ENCODE measurements around the gene CAPN12.

Gene CAPN12

DNA sequence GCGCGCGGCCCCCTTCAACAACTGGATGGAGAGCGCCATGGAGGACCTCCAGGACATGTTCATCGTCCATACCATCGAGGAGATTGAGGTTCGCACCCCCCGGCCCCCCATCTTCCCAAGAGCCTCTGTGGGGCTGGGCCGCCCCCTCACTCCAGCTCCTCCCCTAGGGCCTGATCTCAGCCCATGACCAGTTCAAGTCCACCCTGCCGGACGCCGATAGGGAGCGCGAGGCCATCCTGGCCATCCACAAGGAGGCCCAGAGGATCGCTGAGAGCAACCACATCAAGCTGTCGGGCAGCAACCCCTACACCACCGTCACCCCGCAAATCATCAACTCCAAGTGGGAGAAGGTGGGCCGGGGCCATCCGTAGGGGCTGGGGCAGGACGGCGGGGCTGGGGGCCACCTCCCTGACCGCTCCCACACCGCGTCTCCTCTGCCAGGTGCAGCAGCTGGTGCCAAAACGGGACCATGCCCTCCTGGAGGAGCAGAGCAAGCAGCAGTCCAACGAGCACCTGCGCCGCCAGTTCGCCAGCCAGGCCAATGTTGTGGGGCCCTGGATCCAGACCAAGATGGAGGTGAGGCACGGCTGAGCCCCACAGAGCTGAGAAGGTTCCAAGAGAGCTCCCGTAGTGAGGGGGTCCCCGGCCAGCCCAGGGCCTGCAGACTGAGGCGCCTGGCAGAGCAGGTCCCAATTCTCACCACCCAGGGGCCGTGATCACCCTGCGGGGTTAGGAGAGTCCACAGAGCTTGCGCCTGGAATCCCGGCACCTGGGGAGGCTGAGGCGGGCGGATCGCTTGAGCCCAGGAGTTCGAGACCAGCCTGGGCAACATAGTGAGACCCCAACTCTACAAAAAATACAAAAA is 20.1 kb downstream of the CAPN12 start:
- DNase-seq = no peak

DNA sequence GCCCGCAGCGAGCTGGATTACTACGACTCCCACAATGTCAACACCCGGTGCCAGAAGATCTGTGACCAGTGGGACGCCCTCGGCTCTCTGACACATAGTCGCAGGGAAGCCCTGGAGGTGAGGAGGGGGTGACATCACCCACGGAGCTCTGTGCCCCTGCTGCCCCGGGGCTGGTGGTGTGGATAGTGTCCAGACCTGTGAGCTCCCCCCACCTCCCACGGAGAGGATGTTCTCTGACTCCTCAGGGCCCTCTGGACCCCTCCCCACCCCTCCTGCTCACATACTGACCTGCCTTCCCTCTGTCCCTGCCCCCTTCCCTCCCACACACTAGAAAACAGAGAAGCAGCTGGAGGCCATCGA is 20.7 kb downstream of the CAPN12 start:
- no peak for DNase-seq

GRCh38 chr19:38722947-38723605 is 21.2 kb downstream of the CAPN12 start:
- no peak for DNase-seq

DNA sequence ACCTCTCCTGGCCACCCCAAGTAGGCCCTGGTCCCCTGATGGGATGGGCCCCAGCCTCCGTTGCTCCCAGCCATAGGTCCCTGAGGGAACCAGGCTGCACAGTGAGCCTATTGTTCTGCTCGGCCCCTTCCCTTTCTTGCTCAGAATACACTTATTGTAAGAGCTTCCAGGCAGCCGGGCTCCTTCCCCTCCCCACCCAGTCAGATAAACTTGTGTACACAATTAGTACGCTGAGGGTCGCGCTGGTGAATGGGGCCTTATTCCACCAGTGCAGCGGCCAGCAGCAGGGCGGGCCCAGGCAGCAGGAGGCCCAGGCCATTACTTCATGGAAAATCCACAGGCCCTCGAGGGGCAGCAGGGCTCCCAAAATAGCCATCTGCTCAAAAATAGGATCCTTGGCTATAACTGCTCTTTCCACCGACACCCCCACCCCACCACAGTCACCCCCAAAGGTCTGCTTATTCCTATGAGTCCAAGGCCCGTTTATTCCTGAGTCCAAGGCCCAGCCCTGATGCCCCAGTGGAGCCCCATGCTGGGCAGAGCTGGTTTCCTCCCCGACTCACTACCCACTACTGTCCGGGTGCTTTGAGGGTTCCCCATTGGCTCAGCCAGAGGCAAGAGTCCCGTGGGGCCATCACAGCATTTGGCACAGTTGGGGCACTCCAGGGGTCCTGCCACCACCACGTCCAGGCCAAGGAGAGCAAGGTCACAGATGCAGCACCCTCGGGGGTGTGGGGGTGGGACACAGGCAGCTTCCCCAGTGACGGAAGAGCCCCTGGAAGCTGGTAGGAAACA is 22.1 kb downstream of the CAPN12 start:
- DNase-seq = no peak

- DNase-seq = no peak
These were observed 22.8 kb downstream of the CAPN12 start for GRCh38 chr19:38721496-38721895.

DNA sequence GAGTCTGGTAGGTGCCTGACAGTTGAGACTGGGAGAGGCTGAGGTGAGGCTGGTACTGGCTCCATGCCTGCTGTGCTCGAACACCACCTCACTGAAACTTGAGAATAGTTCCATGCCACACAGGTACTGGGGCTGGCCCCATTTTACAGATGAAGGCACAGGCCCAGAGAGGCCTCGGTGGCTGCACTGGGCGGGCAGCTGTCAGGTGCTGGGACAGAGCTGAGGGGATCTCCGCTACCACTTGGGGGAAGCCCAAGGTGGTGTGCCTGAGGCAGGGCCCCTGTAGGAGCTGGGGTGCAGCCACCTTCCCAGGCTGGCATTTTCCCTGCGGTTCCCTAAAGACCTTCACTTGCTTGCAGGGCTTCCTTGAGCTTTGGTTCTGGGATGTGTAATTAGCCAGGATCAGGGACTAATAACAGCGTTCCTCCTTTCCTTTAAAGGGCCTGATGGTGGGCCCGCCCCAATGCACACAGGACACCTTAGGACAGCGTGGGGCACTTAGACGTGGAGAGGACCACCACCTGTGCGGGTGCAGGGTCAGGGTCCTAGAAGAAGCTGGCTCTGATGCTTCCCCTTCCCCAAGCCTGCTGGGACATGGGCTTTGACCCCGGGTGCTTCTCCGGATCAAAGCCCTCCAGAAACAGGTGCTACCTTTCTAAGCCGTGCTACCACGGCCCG is 23.6 kb downstream of the CAPN12 start:
- DNase-seq = no peak

- no peak for DNase-seq
These were observed 24.3 kb downstream of the CAPN12 start for GRCh38 chr19:38719761-38720558.

DNA sequence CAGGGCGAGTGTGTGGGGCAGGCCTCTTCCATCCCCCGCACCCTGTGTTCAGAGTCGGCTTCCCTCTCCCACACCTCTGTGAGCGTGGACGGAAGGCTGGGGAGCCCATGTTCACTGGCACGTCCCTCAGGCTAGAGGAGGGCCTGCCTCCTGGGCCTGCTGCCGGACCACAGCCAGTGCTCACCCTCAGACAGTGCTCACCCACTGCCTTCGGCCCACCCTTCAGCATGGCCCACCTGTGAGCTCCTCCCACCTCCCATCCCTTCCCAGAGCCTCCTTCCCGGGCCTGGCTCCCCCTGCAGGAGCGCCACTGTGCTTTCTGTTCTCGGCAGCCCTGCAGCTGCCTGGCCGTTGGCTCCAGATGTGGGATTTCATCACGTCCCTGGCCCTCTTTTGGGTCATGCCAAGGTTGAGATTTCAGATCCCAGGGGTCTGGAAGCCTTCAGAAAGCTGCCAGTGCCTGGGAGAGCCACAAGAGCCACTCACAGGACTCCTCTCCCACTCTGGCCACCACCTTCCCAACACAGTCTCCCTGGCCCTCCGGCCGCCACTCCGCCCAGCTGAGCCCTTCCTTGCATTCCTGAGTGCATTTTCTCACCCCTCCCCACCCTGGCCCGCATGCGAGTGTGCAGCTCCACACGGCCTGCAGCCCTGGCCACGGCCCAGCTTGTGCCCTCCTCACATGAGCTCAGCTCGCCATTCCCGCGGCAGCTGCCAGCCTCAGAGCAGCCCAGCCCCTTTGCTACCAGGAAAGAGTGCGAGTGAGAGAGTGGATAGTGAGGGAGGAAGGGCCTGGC is 25.3 kb downstream of the CAPN12 start:
- DNase-seq = peak; percentile 39

DNA sequence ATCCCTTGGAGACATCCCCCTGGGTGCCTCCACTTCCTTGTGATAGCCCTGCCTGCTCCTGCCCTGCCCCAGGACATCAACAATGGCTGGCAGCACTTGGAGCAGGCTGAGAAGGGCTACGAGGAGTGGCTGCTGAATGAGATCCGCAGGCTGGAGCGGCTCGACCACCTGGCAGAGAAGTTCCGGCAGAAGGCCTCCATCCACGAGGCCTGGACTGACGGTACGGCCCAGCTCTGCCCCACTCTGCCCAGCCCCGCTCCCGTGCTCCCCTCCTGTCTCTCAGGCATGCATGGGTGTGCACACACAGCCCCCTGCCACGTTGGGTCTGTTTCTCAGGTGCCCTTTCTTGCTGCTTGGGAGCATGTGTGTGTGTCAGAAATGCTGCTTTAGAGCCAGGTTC is 26.4 kb downstream of the CAPN12 start:
- no peak for DNase-seq

DNA sequence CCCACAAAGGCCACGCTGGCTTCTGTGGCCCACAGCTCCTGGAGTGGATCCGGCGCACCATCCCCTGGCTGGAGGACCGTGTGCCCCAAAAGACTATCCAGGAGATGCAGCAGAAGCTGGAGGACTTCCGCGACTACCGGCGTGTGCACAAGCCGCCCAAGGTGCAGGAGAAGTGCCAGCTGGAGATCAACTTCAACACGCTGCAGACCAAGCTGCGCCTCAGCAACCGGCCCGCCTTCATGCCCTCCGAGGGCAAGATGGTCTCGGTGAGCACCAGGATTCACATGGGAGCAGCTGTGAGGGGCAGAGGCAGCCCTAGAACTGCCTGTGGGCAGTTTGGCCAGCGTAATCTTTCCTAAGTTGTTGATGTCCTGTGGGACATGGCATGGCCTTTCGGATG is 27.2 kb downstream of the CAPN12 start:
- no peak for DNase-seq

GRCh38 chr19:38715555-38715954 is 28.7 kb downstream of the CAPN12 start:
- no peak for DNase-seq

DNA sequence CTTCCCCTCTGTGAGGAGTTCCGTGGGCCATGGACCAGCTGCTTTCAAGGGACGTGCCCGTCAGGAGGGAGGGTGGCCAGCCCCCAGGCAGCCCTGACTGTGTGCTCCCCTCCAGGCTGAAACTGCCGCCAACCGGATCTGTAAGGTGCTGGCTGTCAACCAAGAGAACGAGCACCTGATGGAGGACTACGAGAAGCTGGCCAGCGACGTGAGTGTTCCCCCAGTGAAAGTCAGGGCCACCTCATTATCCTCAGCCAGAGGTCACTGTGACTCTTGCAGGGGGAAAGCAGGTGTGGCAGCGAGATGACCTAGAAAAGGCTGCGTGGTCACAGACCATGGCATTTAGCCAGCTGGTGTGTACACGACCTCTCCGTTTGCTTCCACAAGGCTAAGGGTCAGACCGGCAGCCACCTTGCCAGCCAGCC is 29.9 kb downstream of the CAPN12 start:
- DNase-seq = no peak

DNA sequence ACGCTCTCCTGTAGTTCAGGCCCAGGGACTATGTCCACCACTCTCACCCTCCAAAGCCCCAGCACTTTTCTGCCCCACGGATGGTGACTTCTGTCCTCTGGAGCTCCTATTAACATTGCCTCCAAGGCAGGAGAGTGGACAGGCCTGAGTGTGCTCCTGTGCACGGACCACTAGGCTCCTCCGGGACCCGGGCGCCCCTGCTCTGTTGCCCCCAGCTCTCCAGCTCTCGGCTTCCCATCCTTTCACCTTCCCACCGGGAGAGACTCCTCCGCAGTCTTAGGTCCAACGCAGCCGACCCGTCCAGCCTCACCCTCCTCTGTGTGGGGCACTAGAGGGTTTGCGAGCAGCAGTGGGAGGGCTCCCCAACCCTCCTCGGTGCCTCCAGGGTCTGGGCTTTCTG is 30.4 kb downstream of the CAPN12 start:
- no peak for DNase-seq

GRCh38 chr19:38713227-38713649 is 31.0 kb downstream of the CAPN12 start:
- DNase-seq = no peak

GRCh38 chr19:38712161-38712748 is 32.0 kb downstream of the CAPN12 start:
- DNase-seq = no peak

GRCh38 chr19:38711726-38712153 is 32.5 kb downstream of the CAPN12 start:
- DNase-seq = no peak

GRCh38 chr19:38710928-38711725 is 33.1 kb downstream of the CAPN12 start:
- DNase-seq = no peak

- no peak for DNase-seq
These were observed 33.9 kb downstream of the CAPN12 start for GRCh38 chr19:38710416-38710702.

DNA sequence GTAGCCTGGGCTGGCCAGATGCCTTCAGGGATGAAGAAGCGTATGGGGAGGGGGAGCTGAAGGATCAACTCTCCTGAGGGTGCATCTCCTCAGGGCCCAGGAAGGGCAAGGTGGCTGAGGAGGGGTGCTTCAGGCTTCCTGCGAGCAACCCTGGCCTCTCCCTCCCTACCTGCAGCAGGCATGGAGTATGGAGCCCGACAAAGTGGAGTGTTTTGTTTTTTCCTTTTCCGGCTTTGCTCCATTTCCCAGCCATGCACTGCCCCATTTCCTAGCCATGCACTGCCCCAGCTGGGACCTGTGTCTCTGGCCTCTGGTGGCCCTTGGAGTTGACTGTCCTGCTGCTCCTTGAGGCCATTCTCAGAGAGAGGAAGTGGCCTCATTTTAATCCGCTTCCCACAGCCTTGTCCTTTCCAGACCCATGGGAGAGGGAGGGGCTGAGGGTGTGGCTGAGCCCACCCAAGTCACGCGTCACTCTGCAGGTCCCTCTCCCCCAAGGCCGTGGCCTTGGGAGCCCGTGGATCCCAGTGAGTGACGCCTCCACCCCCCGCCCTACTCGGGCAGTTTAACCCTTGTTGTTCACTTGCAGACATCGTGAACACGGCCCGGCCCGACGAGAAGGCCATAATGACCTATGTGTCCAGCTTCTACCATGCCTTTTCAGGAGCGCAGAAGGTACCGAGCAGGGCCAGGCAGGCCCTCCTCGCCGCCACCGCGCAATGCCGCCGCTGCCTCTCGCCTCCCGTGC is 34.4 kb downstream of the CAPN12 start:
- DNase-seq = no peak

DNA sequence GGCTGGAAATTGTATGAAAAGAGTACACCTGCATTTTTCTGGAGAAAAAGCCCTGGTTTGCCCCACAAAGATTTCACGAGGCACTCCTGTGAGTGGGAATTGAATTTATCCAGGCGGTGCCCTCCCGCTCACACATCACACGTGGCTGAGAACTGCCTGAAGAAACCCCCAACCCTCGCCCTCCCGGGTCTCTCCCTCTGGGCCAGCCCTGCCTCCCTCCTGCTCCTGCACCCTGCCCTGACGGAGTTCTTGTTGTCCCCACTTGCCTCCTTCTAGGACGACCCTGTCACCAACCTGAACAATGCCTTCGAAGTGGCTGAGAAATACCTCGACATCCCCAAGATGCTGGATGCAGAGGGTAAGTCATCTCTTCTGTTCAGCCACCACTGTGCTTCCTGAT is 35.2 kb downstream of the CAPN12 start:
- no peak for DNase-seq
